Endothelial cell of umbilical vein (primary cell): ENCODE data around the gene TEX38.

Source experiments
- CTCF ChIP-seq, 2 donors: IDR thresholded peaks; 1 replicate in 1 of 2; 2 replicates in 1 of 2; pipeline ENCODE4 v1.5.1; 2011; ENCODE audit warnings: low read length in 2 of 2, mild to moderate bottlenecking in 2 of 2, moderate library complexity in 2 of 2, control low read depth in 1 of 2, inconsistent platforms in 1 of 2, low read depth in 1 of 2; ENCODE audit not compliant: insufficient read depth in 1 of 2; ENCODE audit errors: extremely low read depth in 1 of 2
- MYC ChIP-seq: IDR thresholded peaks from one replicate; pipeline ENCODE4 v1.6.1; 2011; ENCODE audit warnings: mild to moderate bottlenecking, low read depth, low read length
- POLR2A ChIP-seq: IDR thresholded peaks from 2 replicates; pipeline ENCODE4 v1.6.1; 2012; ENCODE audit warnings: low read depth, mild to moderate bottlenecking, control low read depth, low read length
- POLR2AphosphoS5 ChIP-seq: IDR thresholded peaks from 2 replicates; pipeline ENCODE4 v1.6.1; 2012; ENCODE audit warnings: low read depth, mild to moderate bottlenecking, control low read depth, low read length, moderate library complexity; ENCODE audit not compliant: insufficient read depth

- no peak for TF ChIP-seq CTCF (IDR thresholded peaks at IDR 0.05; ENCODE audit: extremely low read depth in 1 of 2, insufficient read depth in 1 of 2, low read depth in 1 of 2, low read length in 2 of 2)
- TF ChIP-seq POLR2A, result no peak
- TF ChIP-seq POLR2AphosphoS5, result no peak
- no peak for TF ChIP-seq MYC
Observed at GRCh38 chr1:46637444-46638083, 34.1 kb upstream of the TEX38 start.
